Neural cell (in vitro differentiated cells): Measurements from ENCODE around the gene MFAP2.

Experiments
- CTCF ChIP-seq: fragments of 450-650 bp; IDR thresholded peaks from 2 replicates; pipeline ENCODE4 v1.5.1; 2014; ENCODE audit warnings: antibody characterized with exemption, mild to moderate bottlenecking, moderate library complexity; ENCODE audit not compliant: poor library complexity, severe bottlenecking
- EP300 ChIP-seq: fragments of 450-650 bp; conservative IDR thresholded peaks from 2 replicates; pipeline ENCODE4 v1.6.1; 2014; ENCODE audit warnings: antibody characterized with exemption, mild to moderate bottlenecking, moderate library complexity; ENCODE audit not compliant: poor library complexity, severe bottlenecking
- EZH2 ChIP-seq: fragments of 200-600, 300-800 bp; shearing (Covaris generic), sonication (generic); IDR thresholded peaks from 2 replicates; pipeline ENCODE4 v1.6.1; 2014; ENCODE audit warnings: antibody characterized with exemption, low read length, borderline replicate concordance, mild to moderate bottlenecking; ENCODE audit not compliant: insufficient read depth, poor library complexity, severe bottlenecking
- POLR2AphosphoS5 ChIP-seq: IDR thresholded peaks from 2 replicates; pipeline ENCODE4 v1.6.1; 2012
- RAD21 ChIP-seq: fragments of 450-650 bp; conservative IDR thresholded peaks from 2 replicates; pipeline ENCODE4 v1.6.1; 2014; ENCODE audit warnings: antibody characterized with exemption, mild to moderate bottlenecking, moderate library complexity
- REST ChIP-seq: IDR thresholded peaks from 2 replicates; pipeline ENCODE4 v1.6.1; 2012; ENCODE audit warnings: borderline replicate concordance
- TAF1 ChIP-seq: IDR thresholded peaks from 2 replicates; pipeline ENCODE4 v1.6.1; 2012; ENCODE audit warnings: low read depth

- TF ChIP-seq REST (no peak), CTCF (no peak), TAF1 (no peak), EP300 (no peak), EZH2 (no peak), POLR2AphosphoS5 (no peak), RAD21 (no peak)
These were observed 25.8 kb downstream of the MFAP2 start for GRCh38 chr1:16954579-16954978.
